Esophagus muscularis mucosa (tissue), 4 donors: ENCODE measurements around the gene PTGES3.

ENCODE experiments used
- EP300 ChIP-seq: sonication (generic); formaldehyde crosslinking; IDR thresholded peaks from one replicate; pipeline ENCODE4 v1.6.1; 2017; ENCODE audit warnings: antibody characterized with exemption
- POLR2A ChIP-seq: fragments of 450-650 bp; IDR thresholded peaks from one replicate; pipeline ENCODE4 v1.6.1; 2017; ENCODE audit warnings: antibody characterized with exemption, moderate library complexity, mild to moderate bottlenecking, low read depth
- TF ChIP-seq, protein P1 (sequence below), 3 experiments: fragments of 200-600 bp in 2 of 3; fragments of 450-650 bp in 1 of 3; sonication (generic) in 2 of 3; IDR thresholded peaks; one replicate each; pipeline ENCODE4 v1.5.1; 2017 to 2019; ENCODE audit warnings: antibody characterized with exemption in 3 of 3, mild to moderate bottlenecking in 2 of 3, moderate library complexity in 1 of 3

DNA sequence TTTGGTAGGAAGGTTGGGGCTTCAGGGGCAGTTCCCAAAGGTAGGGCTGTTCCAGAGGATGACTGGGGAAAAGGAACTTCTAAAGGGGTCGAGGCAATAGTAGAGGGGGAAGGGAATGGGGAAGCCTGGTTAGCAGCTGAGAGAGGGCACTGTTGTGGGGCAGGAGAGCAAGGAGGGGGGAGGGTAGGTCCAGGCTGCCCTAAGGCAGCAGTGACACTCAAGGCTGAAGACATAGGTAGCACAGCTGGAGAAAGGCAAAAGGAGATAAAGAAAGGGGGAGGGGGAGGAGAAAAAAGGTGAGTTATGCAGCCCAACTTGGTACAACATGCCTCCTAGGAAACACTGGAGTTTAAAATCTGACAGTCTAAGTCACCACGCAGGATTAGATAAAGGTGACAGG lies 33.1 kb upstream of the PTGES3 start:
- TF ChIP-seq, protein P1, sequence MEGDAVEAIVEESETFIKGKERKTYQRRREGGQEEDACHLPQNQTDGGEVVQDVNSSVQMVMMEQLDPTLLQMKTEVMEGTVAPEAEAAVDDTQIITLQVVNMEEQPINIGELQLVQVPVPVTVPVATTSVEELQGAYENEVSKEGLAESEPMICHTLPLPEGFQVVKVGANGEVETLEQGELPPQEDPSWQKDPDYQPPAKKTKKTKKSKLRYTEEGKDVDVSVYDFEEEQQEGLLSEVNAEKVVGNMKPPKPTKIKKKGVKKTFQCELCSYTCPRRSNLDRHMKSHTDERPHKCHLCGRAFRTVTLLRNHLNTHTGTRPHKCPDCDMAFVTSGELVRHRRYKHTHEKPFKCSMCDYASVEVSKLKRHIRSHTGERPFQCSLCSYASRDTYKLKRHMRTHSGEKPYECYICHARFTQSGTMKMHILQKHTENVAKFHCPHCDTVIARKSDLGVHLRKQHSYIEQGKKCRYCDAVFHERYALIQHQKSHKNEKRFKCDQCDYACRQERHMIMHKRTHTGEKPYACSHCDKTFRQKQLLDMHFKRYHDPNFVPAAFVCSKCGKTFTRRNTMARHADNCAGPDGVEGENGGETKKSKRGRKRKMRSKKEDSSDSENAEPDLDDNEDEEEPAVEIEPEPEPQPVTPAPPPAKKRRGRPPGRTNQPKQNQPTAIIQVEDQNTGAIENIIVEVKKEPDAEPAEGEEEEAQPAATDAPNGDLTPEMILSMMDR (IDR thresholded peaks at IDR 0.05), result no peak
- TF ChIP-seq EP300 (no peak), POLR2A (no peak)
